Measurements from ENCODE around the gene SMYD3.
"Not testable (repeated sequence)": the region's sequence is repeated elsewhere in the genome, so short reads cannot be mapped to it uniquely, and the experiment has no call there.

The SMYD3 gene

GRCh38 chr1:246364415-246364941, 142.6 kb downstream of the SMYD3 start:
- no peaks in the 10 kb centered on the region for H3K36me3 ChIP-seq (ENCODE audit: insufficient read depth, low read length)
- H3K27me3 ChIP-seq (ENCODE audit: insufficient read depth, low read length): no peaks in the 10 kb centered on the region
- H3K4me1 ChIP-seq (ENCODE audit: control insufficient read depth, insufficient read depth, low read length, unreplicated experiment): no peaks in the 10 kb centered on the region
- H2AFZ ChIP-seq (ENCODE audit: low read length, unreplicated experiment): no peak overlapping the region
- H3K27ac ChIP-seq (ENCODE audit: low read depth, low read length): no peak overlapping the region
- H3K79me2 ChIP-seq (ENCODE audit: control insufficient read depth, insufficient read depth, low read length, unreplicated experiment): no peaks in the 10 kb centered on the region
- H3K4me3 ChIP-seq (ENCODE audit: low read depth, low read length): no peak overlapping the region

GRCh38 chr1:246357014-246357598, 150.0 kb downstream of the SMYD3 start:
- not testable (repeated sequence) for H3K4me1 ChIP-seq (ENCODE audit: control insufficient read depth, insufficient read depth, low read length, unreplicated experiment); H3K27ac ChIP-seq (ENCODE audit: low read depth, low read length); H2AFZ ChIP-seq (ENCODE audit: low read length, unreplicated experiment); H3K36me3 ChIP-seq (ENCODE audit: insufficient read depth, low read length); H3K79me2 ChIP-seq (ENCODE audit: control insufficient read depth, insufficient read depth, low read length, unreplicated experiment); H3K27me3 ChIP-seq (ENCODE audit: insufficient read depth, low read length); H3K4me3 ChIP-seq (ENCODE audit: low read depth, low read length)

DNA sequence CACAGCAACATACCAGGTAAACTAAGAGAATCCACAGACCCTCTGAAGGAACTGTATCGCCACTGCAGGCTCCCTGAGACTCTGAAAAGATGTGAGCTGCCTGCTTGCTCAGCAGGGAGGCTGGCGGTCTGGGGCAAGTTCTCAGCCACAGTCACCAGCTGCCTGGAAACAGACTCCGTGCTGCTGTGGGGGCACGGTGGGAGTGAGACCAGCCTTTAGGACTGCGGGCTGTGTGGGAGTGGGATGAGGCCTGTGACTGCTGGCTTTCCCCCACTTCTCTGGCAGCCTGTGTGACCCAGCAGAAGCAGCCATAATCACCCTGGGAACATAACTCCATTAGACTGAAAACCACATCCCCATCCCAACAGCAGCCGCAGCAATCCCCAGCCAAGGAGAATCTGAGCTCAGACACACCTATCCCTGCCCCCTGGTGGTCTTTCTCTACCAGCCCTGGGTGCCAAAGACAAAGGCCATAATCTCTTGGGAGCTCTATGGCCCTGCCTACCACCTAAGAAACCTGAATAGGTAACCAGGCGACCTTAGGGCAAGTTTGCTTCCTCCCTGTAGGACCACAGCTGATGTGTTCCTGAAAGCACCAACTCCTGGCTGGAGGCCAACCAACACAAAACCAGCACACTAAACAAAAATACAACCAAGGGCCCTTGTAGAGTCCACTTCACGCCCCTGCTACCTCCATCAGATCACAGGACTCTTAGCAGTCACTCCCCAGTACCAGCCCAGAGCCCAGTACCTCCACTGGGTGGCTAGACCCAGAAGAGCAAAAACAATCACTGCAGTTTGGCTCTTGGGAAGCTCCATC, 151.5 kb downstream of the SMYD3 start:
- H3K4me3 ChIP-seq (ENCODE audit: low read depth, low read length): no peak overlapping the region
- peaks cover 2% of the 10 kb centered on the region for H3K79me2 ChIP-seq (ENCODE audit: control insufficient read depth, insufficient read depth, low read length, unreplicated experiment)
- no peaks in the 10 kb centered on the region for H3K27me3 ChIP-seq (ENCODE audit: insufficient read depth, low read length)
- no peak overlapping the region for H2AFZ ChIP-seq (ENCODE audit: low read length, unreplicated experiment)
- H3K4me1 ChIP-seq (ENCODE audit: control insufficient read depth, insufficient read depth, low read length, unreplicated experiment): no peaks in the 10 kb centered on the region
- H3K27ac ChIP-seq (ENCODE audit: low read depth, low read length): no peak overlapping the region
- no peaks in the 10 kb centered on the region for H3K36me3 ChIP-seq (ENCODE audit: insufficient read depth, low read length)

DNA sequence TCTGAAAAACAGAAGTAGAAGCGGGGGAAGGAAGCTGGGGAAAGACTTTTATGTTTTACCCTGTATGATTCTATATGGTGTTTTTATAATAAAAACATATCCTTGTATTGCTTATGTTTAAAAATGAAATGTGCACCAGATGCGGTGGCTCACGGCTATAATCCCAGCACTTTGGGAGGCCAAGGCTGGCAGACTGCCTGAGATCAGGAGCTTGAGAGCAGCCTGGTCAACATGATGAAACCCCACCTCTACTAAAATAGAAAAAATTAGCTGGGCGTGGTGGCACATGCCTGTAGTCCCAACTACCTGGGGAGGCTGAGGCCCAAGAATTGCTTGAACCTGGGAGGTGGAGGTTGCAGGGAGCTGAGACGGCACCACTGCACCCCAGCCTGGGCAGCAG, 155.4 kb downstream of the SMYD3 start:
- Histone ChIP-seq H3K36me3 (ENCODE audit: insufficient read depth, low read length) (no peaks in the 10 kb centered on the region), H3K27me3 (ENCODE audit: insufficient read depth, low read length) (no peaks in the 10 kb centered on the region), H3K4me1 (ENCODE audit: control insufficient read depth, insufficient read depth, low read length, unreplicated experiment) (no peaks in the 10 kb centered on the region), H2AFZ (ENCODE audit: low read length, unreplicated experiment) (no peak overlapping the region), H3K79me2 (ENCODE audit: control insufficient read depth, insufficient read depth, low read length, unreplicated experiment) (peaks cover 2% of the 10 kb centered on the region), H3K27ac (ENCODE audit: low read depth, low read length) (no peak overlapping the region), H3K4me3 (ENCODE audit: low read depth, low read length) (no peak overlapping the region)

GRCh38 chr1:246350745-246351144, 156.3 kb downstream of the SMYD3 start:
- peaks cover 2% of the 10 kb centered on the region for H3K79me2 ChIP-seq (ENCODE audit: control insufficient read depth, insufficient read depth, low read length, unreplicated experiment)
- no peak overlapping the region for H3K27ac ChIP-seq (ENCODE audit: low read depth, low read length)
- H2AFZ ChIP-seq (ENCODE audit: low read length, unreplicated experiment): no peak overlapping the region
- H3K4me1 ChIP-seq (ENCODE audit: control insufficient read depth, insufficient read depth, low read length, unreplicated experiment): no peaks in the 10 kb centered on the region
- H3K4me3 ChIP-seq (ENCODE audit: low read depth, low read length): no peak overlapping the region
- H3K27me3 ChIP-seq (ENCODE audit: insufficient read depth, low read length): no peaks in the 10 kb centered on the region
- no peaks in the 10 kb centered on the region for H3K36me3 ChIP-seq (ENCODE audit: insufficient read depth, low read length)

- H3K27me3 ChIP-seq (ENCODE audit: insufficient read depth, low read length): no peaks in the 10 kb centered on the region
- H3K27ac ChIP-seq (ENCODE audit: low read depth, low read length): no peak overlapping the region
- H3K4me3 ChIP-seq (ENCODE audit: low read depth, low read length): no peak overlapping the region
- H3K4me1 ChIP-seq (ENCODE audit: control insufficient read depth, insufficient read depth, low read length, unreplicated experiment): no peaks in the 10 kb centered on the region
- H3K79me2 ChIP-seq (ENCODE audit: control insufficient read depth, insufficient read depth, low read length, unreplicated experiment): no peaks in the 10 kb centered on the region
- peaks cover 4% of the 10 kb centered on the region; the same call in 1 of the 2 replicates for H3K36me3 ChIP-seq (ENCODE audit: insufficient read depth, low read length)
- H2AFZ ChIP-seq (ENCODE audit: low read length, unreplicated experiment): no peak overlapping the region
Observed at GRCh38 chr1:246343937-246344336, 163.1 kb downstream of the SMYD3 start.

DNA sequence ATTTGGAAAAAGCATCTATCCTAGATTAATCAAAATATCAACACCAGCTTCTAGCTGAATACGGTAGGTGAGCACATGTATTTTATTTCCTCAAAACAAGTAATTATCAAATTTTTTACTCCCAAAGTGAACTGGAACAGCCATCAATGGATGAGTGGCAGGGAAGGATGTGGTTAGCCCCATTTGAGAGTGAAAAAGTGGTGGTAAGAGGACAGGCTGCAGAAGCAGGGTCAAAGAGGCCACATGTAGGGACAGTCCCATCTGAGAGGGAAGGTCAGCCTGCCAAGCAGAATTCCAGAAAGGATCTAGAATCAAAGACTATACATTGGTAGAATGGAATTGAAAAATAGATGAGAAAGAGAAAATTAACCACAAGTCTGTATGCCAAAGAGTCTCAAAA, 163.8 kb downstream of the SMYD3 start:
- Histone ChIP-seq H3K27me3 (ENCODE audit: insufficient read depth, low read length) (no peaks in the 10 kb centered on the region), H3K4me1 (ENCODE audit: control insufficient read depth, insufficient read depth, low read length, unreplicated experiment) (no peaks in the 10 kb centered on the region), H3K79me2 (ENCODE audit: control insufficient read depth, insufficient read depth, low read length, unreplicated experiment) (no peaks in the 10 kb centered on the region), H3K4me3 (ENCODE audit: low read depth, low read length) (no peak overlapping the region), H3K36me3 (ENCODE audit: insufficient read depth, low read length) (peaks cover 4% of the 10 kb centered on the region; the same call in 1 of the 2 replicates), H3K27ac (ENCODE audit: low read depth, low read length) (no peak overlapping the region), H2AFZ (ENCODE audit: low read length, unreplicated experiment) (no peak overlapping the region)

DNA sequence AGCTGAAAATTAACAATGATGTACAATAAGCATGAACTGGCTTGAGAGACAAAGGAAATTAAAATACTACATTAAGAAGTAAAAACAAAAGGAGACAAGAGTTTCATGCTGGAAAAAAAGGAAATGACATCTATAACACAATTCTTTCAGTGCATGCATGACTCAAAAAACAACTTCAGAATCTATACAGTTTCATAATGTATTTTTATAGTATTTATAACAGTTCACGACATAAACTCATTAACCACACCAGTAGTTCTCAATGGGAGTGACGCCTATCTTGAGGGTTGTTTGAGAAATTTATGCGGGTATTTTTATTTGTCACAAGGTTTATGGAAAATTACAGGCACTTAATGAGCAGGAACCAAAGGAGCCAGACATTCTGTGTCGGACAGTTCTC, 168.5 kb downstream of the SMYD3 start:
- Histone ChIP-seq H3K4me1 (ENCODE audit: control insufficient read depth, insufficient read depth, low read length, unreplicated experiment) (no peaks in the 10 kb centered on the region), H3K27me3 (ENCODE audit: insufficient read depth, low read length) (no peaks in the 10 kb centered on the region), H3K4me3 (ENCODE audit: low read depth, low read length) (no peak overlapping the region), H3K79me2 (ENCODE audit: control insufficient read depth, insufficient read depth, low read length, unreplicated experiment) (no peaks in the 10 kb centered on the region), H2AFZ (ENCODE audit: low read length, unreplicated experiment) (no peak overlapping the region), H3K36me3 (ENCODE audit: insufficient read depth, low read length) (no peaks in the 10 kb centered on the region), H3K27ac (ENCODE audit: low read depth, low read length) (no peak overlapping the region)

GRCh38 chr1:246338098-246338497, 169.0 kb downstream of the SMYD3 start:
- Histone ChIP-seq H3K4me1 (ENCODE audit: control insufficient read depth, insufficient read depth, low read length, unreplicated experiment) (no peaks in the 10 kb centered on the region), H3K36me3 (ENCODE audit: insufficient read depth, low read length) (no peaks in the 10 kb centered on the region), H3K27me3 (ENCODE audit: insufficient read depth, low read length) (no peaks in the 10 kb centered on the region), H2AFZ (ENCODE audit: low read length, unreplicated experiment) (no peak overlapping the region), H3K4me3 (ENCODE audit: low read depth, low read length) (no peak overlapping the region), H3K27ac (ENCODE audit: low read depth, low read length) (no peak overlapping the region), H3K79me2 (ENCODE audit: control insufficient read depth, insufficient read depth, low read length, unreplicated experiment) (no peaks in the 10 kb centered on the region)

DNA sequence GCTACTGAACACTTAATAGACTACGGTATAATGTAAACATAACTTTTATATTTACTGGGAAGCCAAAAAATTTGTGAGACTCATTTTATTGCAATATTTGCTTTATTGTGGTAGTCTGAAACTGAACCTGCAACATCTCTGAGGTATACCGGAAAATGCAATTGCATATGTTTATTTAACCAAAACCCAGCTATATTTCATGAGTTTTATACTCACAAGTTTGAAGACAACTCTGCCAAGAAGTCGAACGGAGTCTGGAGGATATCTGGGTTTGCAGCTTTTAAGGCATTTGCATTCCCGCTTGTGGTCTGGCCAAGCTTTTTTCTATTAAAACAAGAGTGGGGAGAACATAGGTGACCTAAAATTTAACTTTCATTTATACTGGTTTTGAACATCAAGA, 171.9 kb downstream of the SMYD3 start:
- no peak overlapping the region for H3K27ac ChIP-seq (ENCODE audit: low read depth, low read length)
- H3K4me3 ChIP-seq (ENCODE audit: low read depth, low read length): no peak overlapping the region
- H3K27me3 ChIP-seq (ENCODE audit: insufficient read depth, low read length): no peaks in the 10 kb centered on the region
- no peaks in the 10 kb centered on the region for H3K4me1 ChIP-seq (ENCODE audit: control insufficient read depth, insufficient read depth, low read length, unreplicated experiment)
- no peak overlapping the region for H2AFZ ChIP-seq (ENCODE audit: low read length, unreplicated experiment)
- H3K79me2 ChIP-seq (ENCODE audit: control insufficient read depth, insufficient read depth, low read length, unreplicated experiment): no peaks in the 10 kb centered on the region
- peaks cover 6% of the 10 kb centered on the region; the same call in 1 of the 2 replicates for H3K36me3 ChIP-seq (ENCODE audit: insufficient read depth, low read length)

GRCh38 chr1:246333855-246334254, 173.2 kb downstream of the SMYD3 start:
- Histone ChIP-seq H3K27ac (ENCODE audit: low read depth, low read length) (no peak overlapping the region), H2AFZ (ENCODE audit: low read length, unreplicated experiment) (no peak overlapping the region), H3K36me3 (ENCODE audit: insufficient read depth, low read length) (peaks cover 10% of the 10 kb centered on the region; the same call in 1 of the 2 replicates), H3K27me3 (ENCODE audit: insufficient read depth, low read length) (no peaks in the 10 kb centered on the region), H3K79me2 (ENCODE audit: control insufficient read depth, insufficient read depth, low read length, unreplicated experiment) (no peaks in the 10 kb centered on the region), H3K4me1 (ENCODE audit: control insufficient read depth, insufficient read depth, low read length, unreplicated experiment) (no peaks in the 10 kb centered on the region), H3K4me3 (ENCODE audit: low read depth, low read length) (no peak overlapping the region)
